Activated gamma-delta T cell treated with anti-CD3 and anti-CD28 coated beads, Interleukin-2, amount 50 U/mL, for 16 hours (primary cell): ENCODE data around the gene CBFB.
"Not testable (repeated sequence)": the region's sequence is repeated elsewhere in the genome, so short reads cannot be mapped to it uniquely, and the experiment has no call there.

Experiments used
- DNase-seq: peaks from one replicate; pipeline ENCODE4 v3.0.0-alpha.2; 2020; ENCODE audit warnings: low read depth

Gene CBFB

DNA sequence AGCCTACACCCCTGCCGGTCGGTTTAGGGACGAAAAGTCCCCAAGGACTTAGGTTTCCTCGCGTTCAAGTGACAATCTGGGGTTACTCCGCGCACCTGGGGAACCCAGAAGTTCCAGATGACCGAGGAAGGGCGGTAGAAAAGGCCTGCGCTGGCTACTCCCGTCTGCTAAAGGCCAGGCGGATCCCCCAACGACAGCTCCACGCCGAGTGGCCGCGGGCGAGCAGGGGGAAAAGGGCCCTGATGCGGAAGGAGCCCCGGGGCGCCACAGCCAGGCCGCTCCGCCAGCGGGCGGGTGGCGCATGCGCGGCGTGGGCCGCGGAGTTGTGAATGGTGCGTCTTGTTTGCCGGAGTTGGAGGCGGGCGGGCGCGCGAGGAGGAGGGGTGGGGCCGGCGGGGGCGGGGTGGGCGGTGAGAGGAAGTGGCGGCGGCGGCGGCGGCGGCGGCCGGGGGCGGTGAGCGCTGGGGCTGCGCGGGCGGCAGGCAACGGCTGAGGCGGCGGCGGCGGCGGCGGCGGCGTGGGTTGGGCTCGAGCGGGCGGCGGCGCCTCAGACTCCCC is at the start of gene CBFB:
Gene CBFB, plus strand, starts transcription at position 454 of the 558 bp plus-strand sequence. CDS start 259 bp downstream, outside the sequence.
- peak; percentile 88 for DNase-seq

GRCh38 chr16:66983033-66983432 is 45.9 kb upstream of the CBFB start:
- DNase-seq, result no peak

DNA sequence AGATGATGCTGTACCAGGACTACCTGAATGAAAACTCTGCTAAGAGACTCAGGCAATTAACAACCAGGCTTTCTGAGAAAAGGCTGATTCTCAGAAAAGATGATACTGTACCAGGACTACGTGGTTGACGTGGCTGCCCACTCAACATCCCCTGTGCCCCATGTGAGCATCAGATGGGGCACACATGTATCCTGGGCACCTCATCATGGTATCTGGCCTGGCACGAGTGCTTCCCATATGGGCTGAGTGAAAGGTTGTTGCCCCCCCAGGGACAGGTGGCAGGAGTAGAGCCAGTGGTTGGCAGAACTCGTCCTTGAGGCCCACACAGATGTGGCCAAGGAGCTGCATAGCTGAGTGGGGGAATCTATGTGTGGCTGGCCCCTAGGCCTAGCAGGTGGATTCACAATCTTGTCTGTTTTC is 44.0 kb upstream of the CBFB start:
- no peak for DNase-seq

DNA sequence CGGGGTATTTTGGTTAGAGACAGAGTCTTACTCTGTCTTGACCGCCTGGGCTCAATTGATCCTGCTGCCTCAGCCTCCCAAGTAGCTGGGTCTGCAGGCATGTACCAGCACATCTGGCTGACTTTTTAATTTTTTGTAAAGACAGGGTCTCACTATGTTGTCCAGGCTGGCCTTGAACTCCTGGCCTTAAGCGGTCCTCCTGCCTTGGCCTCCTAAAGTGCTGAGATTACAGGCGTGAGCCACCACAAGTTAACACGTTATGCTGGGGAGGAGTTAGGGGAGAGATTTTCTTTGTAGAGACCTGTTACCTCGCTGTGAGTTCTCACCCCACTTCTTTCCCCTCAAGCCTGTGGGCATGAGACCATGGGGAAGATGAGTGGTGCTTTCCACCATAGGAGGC is 42.4 kb upstream of the CBFB start:
- DNase-seq, result no peak

DNA sequence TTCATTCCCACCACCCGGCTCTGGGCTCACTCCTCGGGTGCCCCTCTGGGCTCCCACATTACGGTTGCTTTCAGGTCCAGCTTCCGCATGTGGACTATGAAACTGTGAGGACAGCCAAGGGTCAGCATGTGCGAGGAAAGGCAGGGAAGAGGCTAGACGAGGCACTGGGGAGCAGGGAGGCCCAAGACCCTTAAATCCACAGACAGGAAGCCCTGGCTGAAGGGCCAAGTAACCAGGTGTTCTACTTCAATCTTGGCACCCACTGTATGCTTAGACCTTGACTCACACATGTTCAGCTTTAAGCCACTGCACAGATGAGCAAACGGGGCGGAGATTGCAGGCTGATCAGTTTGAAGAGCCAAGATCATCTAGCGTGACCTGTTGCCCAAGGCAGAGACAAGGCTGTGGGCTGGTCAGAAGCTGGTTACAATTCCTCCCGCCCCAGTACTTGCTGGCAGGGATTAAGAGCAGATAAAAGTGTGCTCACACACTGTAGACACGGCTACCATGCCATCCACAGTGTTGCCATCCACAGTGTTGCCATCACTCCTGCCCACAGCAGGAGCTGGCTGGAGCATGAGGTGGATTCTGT is 40.7 kb upstream of the CBFB start, which contains the start of gene CES4A:
Gene CES4A, plus strand, starts transcription at position 393 of the 592 bp plus-strand sequence. Its CDS starts 184 bp downstream, at position 577.
- no peak for DNase-seq

DNA sequence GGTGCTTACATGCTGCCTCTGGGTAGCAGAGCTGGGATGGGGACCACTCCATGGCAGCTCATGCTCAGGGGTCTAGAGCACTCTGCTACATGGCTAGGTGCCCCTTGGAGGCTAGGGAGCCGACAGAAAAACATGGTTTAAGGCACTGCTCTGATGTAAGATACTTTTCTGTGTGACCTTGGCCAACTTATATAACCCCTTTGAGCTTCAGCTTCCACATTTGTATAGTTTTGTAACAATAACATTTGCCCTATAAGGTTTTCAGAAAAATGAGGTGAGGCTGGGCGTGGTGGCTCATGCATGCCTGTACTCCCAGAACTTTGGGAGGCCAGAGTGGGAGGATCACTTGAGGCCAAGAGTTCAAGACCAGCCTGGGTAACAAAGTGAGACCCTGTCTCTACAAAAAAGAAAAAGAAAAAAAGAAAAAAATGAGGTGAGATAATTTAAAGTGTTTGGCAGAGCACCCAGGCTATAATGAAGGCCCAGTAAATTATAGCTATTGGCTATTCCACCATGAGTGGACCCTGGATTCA is 37.3 kb upstream of the CBFB start:
- DNase-seq, result no peak

DNA sequence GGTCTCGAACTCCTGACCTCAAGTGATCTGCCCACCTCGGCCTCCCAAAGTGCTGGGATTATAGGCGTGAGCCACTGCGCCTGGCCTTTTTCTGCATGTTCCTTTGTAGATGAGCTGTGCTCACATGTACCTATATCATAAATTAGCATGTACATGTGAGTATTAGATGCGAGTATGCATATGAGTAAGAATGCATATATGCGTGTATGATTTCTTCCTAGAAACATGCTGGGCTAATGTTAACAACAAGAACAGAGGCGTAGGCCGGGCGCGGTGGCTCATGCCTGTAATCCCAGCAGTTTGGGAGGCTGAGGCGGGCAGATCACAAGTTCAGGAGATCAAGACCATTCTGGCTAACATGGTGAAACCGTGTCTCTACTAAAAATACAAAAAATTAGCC is 35.4 kb upstream of the CBFB start:
- DNase-seq, result not testable (repeated sequence)

GRCh38 chr16:66996324-66996982 is 32.5 kb upstream of the CBFB start:
- no peak for DNase-seq

DNA sequence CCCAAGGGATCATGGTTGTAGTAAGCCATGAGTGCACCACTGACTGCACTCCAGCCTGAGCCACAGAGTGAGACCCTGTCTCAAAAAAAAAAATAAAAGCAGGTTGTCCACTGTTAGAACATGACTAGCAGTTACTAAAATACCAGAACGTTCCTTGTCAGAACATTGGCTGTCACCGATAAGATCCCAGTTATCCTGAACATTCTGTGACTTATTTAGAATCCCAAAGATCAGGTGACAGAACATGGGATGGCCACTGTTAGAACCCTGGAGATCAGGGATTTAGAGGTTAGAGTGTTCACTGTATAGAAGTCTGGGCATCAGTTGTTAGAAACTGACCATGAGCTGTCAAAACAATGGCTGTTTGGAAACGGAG is 32.0 kb upstream of the CBFB start:
- DNase-seq, result no peak

DNA sequence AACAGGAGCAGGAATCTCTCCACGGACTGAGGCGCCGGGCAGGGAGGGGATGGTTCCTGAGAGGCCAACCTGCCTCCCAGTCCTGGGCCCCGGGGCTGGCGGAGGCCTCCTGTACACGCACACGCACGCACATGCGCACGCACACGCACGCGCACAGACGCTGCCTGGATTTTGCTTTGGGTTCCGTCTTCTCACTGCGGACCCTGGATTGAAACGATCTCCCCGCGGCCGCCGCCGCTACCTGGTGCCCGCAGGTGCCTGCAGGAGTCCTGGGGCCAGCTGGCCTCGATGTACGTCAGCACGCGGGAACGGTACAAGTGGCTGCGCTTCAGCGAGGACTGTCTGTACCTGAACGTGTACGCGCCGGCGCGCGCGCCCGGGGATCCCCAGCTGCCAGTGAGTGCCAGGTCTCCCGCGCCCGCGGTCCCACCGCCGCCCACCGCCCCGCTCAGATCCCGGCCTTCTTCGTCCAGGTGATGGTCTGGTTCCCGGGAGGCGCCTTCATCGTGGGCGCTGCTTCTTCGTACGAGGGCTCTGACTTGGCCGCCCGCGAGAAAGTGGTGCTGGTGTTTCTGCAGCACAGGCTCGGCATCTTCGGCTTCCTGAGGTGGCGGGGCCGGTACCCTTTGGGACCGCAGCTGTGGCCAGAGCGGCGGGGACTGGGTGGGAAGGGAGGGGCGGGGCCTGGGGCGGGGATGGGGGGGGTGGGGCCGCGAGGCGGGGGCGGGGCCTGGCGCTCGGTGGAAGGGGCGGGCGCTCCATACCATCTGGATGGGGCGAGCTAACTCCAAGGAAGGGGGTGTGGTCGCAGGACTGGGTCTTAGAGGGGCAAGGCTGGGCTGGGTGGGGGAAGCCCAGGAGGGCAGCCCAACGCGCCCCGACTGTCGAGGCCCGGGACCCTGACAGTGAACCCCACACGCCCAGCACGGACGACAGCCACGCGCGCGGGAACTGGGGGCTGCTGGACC is 28.3 kb upstream of the CBFB start:
- DNase-seq, result peak; percentile 12

DNA sequence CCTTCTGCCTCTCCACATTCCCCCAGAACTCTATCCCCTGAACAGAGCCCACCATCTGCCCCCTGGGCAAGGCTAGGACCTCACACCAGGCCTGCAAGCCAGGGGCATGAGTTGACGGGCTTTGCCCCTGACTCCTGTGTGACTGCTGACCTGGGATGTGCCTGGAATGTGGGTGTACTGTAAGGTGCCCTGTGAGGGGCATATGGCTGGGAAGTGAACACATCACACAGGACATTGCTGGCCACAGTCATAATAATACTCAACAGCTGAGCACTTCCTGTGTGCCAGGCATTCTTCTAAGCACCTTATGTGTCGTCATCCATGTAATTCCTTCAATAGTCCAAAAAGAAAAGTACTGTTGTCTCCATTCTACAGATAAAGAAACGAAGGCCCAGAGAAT is 27.2 kb upstream of the CBFB start:
- DNase-seq, result no peak

GRCh38 chr16:67006930-67007658 is 21.9 kb upstream of the CBFB start:
- no peak for DNase-seq

GRCh38 chr16:67009158-67009557 is 19.8 kb upstream of the CBFB start:
- no peak for DNase-seq

GRCh38 chr16:67011274-67011673 is 17.7 kb upstream of the CBFB start:
- no peak for DNase-seq

DNA sequence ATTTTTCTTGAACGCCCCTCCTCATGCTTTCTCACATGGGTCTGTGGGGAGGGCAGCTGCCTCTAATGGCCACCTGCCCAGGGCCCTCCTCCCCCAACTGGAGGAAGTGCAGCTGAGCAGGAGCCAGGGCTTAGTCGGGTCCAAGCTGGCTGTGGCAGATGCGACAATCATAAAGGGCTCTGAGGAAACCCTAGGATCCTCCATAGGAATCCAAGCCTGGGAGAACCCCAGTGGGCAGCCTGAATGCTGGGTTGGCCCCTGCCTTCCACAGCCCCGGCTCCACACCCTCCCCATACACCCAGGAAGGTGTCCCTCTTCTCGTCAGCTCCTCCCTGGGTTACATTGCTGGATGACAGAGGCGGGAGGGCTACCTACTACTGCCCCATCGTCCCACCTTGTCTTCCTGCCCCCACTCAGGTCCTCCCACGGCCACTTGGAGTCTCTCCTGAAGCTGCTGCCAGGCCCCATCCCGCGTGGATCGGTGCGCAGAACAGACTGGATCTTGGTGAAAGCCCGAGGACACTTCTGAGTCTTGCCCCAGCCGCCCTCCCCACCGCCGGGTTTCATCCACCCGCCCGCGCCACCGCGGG is 15.6 kb upstream of the CBFB start:
- DNase-seq, result no peak

GRCh38 chr16:67013823-67014633 is 14.9 kb upstream of the CBFB start:
- DNase-seq, result peak; percentile 44

DNA sequence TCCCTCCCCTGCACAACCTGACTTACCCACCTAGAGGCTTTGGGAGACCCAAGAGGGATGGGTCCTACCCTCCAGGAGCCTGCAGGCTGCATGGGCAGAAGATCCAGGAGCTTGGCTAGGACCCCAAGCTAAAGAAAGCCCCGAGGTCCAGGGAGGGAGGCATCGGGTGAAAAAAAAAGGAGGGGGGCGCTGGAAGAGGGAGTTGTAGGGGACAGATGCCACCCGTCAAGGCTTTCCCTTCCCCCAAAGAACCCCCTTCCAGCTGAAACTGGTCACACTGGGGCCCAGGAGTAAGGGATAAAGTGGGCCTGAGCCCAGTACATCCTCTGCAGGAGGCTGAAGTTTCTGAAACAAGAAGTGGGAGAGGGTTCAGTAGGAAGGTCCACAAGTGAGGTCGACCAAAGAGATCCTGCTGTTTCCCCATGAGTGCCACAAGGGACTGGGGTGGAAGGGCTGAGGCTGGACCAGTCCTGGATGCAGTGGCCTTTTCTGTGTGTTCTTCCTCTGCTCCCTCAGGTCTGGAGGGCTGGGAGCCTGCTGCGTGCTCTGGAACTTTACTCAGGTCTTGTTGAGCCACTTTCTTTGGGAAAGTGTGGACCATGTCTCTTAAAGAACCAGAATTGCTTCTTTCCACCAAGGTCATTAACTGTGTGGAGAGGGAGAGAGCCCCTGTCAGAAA is 14.2 kb upstream of the CBFB start:
- no peak for DNase-seq

DNA sequence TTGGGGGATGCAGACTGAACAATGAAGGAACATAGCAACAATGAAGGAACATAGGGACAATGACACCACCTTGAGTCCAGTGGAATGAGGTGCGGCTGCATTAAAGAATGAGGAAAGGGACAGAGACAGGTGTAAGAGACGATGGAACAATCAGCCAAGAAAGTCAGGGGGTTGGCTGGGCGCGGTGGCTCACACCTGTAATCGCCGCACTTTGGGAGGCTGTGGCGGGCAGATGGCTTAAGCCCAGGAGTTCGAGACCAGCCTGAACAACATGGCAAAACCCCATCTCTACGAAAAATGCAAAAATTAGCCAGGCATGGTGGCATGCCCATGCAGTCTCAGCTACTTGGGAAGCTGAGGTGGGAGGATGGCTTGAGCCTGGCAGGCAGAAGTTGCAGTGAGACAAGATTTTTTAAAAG is 13.6 kb upstream of the CBFB start:
- no peak for DNase-seq

GRCh38 chr16:67016143-67016542 is 12.8 kb upstream of the CBFB start:
- no peak for DNase-seq
